Measurements from ENCODE around the gene FNIP1. TPM values are rescaled to one million over a fixed set of nuclear protein-coding genes. Genes with fewer than 3 reads are reported as not detected.

Gene FNIP1
- total RNA-seq, 1 donor = 77.5 TPM

DNA sequence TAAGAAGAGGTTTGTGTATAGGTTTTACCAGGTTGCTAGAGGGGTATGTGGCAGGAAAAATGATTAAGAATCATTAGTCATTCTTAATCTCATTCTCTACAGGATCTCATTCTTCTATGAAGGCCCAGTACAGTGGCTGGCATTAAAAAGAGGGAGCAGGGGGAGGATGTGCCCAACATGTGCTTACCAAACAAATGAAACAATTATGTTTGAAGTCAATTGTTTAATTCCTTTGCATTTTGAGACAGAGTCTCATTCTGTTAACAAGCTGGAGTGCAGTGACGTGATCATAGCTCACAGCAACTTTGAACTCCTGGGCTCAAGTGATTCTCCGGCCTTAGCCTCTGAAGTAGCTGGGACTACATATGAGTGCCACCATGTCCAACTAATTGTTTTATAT is 23.0 kb downstream of the FNIP1 start:
- Histone ChIP-seq H3K4me3 (ENCODE audit: low read length) (no peak overlapping the region), H3K9me3 (ENCODE audit: low read depth, low read length) (no peaks in the 10 kb centered on the region), H3K27me3 (ENCODE audit: insufficient read depth, low read length) (no peaks in the 10 kb centered on the region), H3K4me1 (ENCODE audit: insufficient read depth, low read length) (peaks cover 19% of the 10 kb centered on the region)

DNA sequence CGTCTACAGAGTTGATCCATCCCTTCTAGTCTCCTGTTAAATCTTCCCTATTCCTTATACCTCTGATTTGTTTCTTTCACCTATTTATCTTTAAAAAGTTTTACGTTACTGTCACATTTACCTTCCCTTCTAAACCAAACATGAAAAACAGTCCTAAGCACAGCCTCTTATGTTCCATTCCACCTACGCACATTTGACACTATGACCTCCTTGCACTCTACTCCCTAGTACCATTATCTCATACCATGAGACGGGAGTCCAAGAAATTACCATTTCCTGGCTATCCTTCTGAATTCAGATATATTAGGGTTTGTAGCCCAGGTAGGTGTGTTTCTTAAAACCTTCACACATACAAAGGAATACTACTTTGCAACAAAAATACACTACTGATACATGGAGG is 25.1 kb downstream of the FNIP1 start:
- Histone ChIP-seq H3K9me3 (ENCODE audit: low read depth, low read length) (no peaks in the 10 kb centered on the region), H3K4me1 (ENCODE audit: insufficient read depth, low read length) (peaks cover 16% of the 10 kb centered on the region), H3K27me3 (ENCODE audit: insufficient read depth, low read length) (no peaks in the 10 kb centered on the region), H3K4me3 (ENCODE audit: low read length) (no peak overlapping the region)

DNA sequence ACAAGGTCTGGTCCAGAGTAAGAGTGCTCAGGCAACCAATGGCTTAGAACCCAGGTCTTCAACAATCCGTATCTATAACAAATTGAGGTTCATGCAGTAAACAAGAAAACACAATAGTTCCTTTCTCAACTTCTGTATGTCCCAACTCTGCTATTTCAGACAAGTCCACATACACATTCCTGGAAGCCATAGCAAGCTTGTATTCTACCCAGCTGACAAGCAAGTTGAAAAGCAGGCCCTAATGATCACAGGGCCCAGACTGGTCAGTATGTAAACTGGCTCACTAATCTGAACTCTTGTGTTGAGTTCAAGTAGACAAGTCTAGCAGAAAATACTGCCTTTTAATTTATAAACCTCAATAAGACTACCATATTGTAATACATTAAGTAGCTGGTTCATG is 26.9 kb downstream of the FNIP1 start:
- H3K4me1 ChIP-seq (ENCODE audit: insufficient read depth, low read length) = peaks cover 16% of the 10 kb centered on the region
- H3K27me3 ChIP-seq (ENCODE audit: insufficient read depth, low read length) = no peaks in the 10 kb centered on the region
- H3K4me3 ChIP-seq (ENCODE audit: low read length) = no peak overlapping the region
- H3K9me3 ChIP-seq (ENCODE audit: low read depth, low read length) = no peaks in the 10 kb centered on the region

DNA sequence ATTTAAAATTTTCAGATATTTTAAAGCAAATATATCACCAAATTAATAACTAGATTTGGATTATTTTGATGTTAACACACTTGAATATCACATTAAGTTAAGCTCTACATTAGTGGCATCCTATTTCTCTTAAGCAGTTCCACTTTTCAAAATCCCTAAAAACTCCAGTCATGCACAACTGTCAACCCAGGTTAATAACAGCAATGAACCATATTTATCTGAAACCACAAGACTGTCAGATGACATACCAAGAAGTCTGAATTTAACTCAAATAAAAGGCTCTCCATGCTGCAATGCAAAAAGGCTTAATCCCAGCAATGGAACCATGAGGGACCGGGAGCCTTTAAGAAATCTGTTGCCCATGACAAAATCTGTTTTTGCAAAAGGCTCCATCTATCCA is 27.5 kb downstream of the FNIP1 start:
- Histone ChIP-seq H3K4me1 (ENCODE audit: insufficient read depth, low read length) (peaks cover 16% of the 10 kb centered on the region), H3K9me3 (ENCODE audit: low read depth, low read length) (no peaks in the 10 kb centered on the region), H3K4me3 (ENCODE audit: low read length) (no peak overlapping the region), H3K27me3 (ENCODE audit: insufficient read depth, low read length) (no peaks in the 10 kb centered on the region)

- H3K4me1 ChIP-seq (ENCODE audit: insufficient read depth, low read length) = peaks cover 16% of the 10 kb centered on the region
- H3K27me3 ChIP-seq (ENCODE audit: insufficient read depth, low read length) = no peaks in the 10 kb centered on the region
Observed at GRCh38 chr5:131767891-131768290, 28.9 kb downstream of the FNIP1 start.

GRCh38 chr5:131766689-131767088 is 30.1 kb downstream of the FNIP1 start:
- Histone ChIP-seq H3K9me3 (ENCODE audit: low read depth, low read length) (no peaks in the 10 kb centered on the region), H3K4me3 (ENCODE audit: low read length) (no peak overlapping the region), H3K4me1 (ENCODE audit: insufficient read depth, low read length) (peaks cover 14% of the 10 kb centered on the region), H3K27me3 (ENCODE audit: insufficient read depth, low read length) (no peaks in the 10 kb centered on the region)

More at GRCh38 chr5:131767891-131768290, 28.9 kb downstream of the FNIP1 start:
- Histone ChIP-seq H3K4me3 (ENCODE audit: low read length) (no peak overlapping the region), H3K9me3 (ENCODE audit: low read depth, low read length) (no peaks in the 10 kb centered on the region)

DNA sequence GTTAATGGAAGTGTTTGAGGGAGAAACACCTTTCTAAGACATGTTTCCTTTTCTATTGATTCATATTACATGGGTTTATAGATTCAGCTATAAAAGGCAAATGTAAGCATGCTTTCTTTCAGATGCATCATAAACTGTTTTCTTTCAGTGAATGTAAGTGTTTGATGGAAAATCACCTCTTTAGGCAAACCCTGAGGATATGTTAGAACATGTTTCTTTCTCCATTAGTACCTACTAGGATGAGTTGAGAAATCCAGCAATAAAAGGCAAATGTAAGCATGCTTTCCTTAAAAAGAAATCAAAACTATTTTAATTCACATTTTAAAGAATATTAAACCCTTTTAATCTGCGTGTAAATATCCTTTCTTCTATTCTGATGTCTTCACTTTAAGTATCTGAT is 31.6 kb downstream of the FNIP1 start:
- Histone ChIP-seq H3K4me1 (ENCODE audit: insufficient read depth, low read length) (peaks cover 8% of the 10 kb centered on the region), H3K27me3 (ENCODE audit: insufficient read depth, low read length) (no peaks in the 10 kb centered on the region), H3K9me3 (ENCODE audit: low read depth, low read length) (no peaks in the 10 kb centered on the region), H3K4me3 (ENCODE audit: low read length) (no peak overlapping the region)

DNA sequence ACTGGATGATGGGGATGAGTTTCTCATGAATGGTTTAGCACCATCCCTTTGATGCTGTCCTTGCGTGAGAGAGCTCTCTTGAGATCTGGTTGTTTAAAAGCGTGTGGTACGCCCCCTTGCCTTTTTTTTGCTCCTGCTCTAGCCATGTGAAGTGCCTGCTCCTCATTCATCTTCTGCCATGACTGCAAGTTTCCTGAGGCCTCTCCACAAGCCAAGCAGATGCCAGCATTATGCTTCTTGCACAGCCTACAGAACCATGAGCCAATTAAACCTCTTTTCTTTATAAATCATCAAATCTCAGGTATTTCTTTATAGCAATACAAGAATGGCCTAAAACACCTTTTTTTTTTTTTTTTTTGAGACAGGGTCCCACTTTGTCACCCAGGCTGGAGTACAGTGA is 32.8 kb downstream of the FNIP1 start:
- no peaks in the 10 kb centered on the region for H3K9me3 ChIP-seq (ENCODE audit: low read depth, low read length)
- H3K4me1 ChIP-seq (ENCODE audit: insufficient read depth, low read length) = peaks cover 6% of the 10 kb centered on the region
- H3K4me3 ChIP-seq (ENCODE audit: low read length) = no peak overlapping the region
- no peaks in the 10 kb centered on the region for H3K27me3 ChIP-seq (ENCODE audit: insufficient read depth, low read length)

DNA sequence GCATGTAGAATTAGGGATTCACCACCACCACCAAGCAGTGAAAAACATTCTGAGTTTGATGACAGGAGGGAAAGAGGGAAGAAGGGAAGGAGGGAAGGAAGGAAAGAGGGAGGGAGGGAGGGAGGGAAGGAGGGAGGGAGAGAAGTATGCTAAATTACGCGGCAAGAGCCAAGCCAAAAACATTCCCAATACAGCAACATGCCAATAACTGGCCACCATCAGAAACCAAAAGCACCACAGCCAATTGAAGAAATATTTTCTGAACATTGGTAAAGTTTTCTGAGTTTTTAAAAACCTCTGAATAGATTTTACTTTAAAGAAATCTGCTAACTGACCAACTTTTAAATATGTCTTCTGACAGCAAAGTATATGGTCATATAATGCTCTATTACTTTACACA is 36.0 kb downstream of the FNIP1 start:
- Histone ChIP-seq H3K27me3 (ENCODE audit: insufficient read depth, low read length) (no peaks in the 10 kb centered on the region), H3K4me1 (ENCODE audit: insufficient read depth, low read length) (peaks cover 22% of the 10 kb centered on the region), H3K9me3 (ENCODE audit: low read depth, low read length) (no peaks in the 10 kb centered on the region), H3K4me3 (ENCODE audit: low read length) (no peak overlapping the region)

GRCh38 chr5:131759704-131760103 is 37.1 kb downstream of the FNIP1 start:
- no peaks in the 10 kb centered on the region for H3K9me3 ChIP-seq (ENCODE audit: low read depth, low read length)
- no peak overlapping the region for H3K4me3 ChIP-seq (ENCODE audit: low read length)
- H3K27me3 ChIP-seq (ENCODE audit: insufficient read depth, low read length) = no peaks in the 10 kb centered on the region

DNA sequence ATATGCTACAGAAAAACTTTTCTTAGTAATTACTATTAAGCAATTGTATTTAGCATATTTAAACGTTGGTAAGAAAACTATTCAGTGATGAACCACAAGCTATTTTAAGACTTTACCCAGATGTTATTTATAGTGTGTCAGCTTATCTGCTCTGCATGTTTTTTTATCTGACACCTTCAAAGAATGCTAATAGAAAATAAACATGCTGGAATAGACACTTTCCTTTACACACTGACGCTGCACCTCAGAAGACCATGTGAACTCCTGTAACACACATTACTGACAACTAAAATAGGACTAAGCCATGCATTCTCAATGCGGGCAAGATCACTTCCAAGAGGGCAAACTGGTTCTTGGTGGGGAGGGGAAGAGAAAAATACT is 38.3 kb downstream of the FNIP1 start:
- Histone ChIP-seq H3K27me3 (ENCODE audit: insufficient read depth, low read length) (no peaks in the 10 kb centered on the region), H3K4me3 (ENCODE audit: low read length) (no peak overlapping the region), H3K4me1 (ENCODE audit: insufficient read depth, low read length) (peaks cover 22% of the 10 kb centered on the region), H3K9me3 (ENCODE audit: low read depth, low read length) (no peaks in the 10 kb centered on the region)

More at GRCh38 chr5:131759704-131760103, 37.1 kb downstream of the FNIP1 start:
- peaks cover 22% of the 10 kb centered on the region for H3K4me1 ChIP-seq (ENCODE audit: insufficient read depth, low read length)

DNA sequence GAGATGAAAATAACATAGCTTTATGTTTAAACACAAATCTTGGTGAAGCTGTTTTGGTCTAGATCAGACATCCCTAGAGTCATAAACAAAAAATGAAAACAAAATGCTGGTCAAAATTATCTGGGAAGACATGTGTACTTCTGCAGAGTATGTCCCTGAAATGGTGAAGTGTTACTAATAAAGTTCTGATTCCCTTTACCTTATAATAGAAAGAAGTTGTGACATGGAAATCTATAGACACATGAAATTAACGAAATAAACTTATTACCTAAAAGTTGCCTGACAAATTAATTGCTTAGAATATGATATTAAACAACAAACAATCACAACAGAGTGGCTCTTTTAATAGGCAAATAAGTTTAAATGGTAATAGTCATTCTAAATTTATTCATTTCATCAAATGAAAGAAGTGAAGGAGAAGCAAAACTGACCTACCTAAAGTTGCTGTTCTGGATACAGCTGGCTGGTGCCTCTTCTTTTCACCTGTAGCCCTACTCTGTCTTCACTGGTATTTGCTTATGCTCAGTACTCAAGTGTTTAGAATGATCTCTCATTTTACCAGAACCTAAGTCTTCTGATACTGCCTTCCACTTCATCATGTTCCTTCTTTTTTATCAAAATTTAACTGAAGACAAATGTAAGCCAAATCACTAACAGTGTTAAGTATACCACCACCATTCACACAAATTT is 38.8 kb downstream of the FNIP1 start:
- no peaks in the 10 kb centered on the region for H3K9me3 ChIP-seq (ENCODE audit: low read depth, low read length)
- no peak overlapping the region for H3K4me3 ChIP-seq (ENCODE audit: low read length)
- no peaks in the 10 kb centered on the region for H3K27me3 ChIP-seq (ENCODE audit: insufficient read depth, low read length)
- peaks cover 22% of the 10 kb centered on the region for H3K4me1 ChIP-seq (ENCODE audit: insufficient read depth, low read length)

- Histone ChIP-seq H3K27me3 (ENCODE audit: insufficient read depth, low read length) (no peaks in the 10 kb centered on the region), H3K4me1 (ENCODE audit: insufficient read depth, low read length) (peaks cover 22% of the 10 kb centered on the region), H3K4me3 (ENCODE audit: low read length) (no peak overlapping the region), H3K9me3 (ENCODE audit: low read depth, low read length) (no peaks in the 10 kb centered on the region)
Observed at GRCh38 chr5:131756942-131757341, 39.9 kb downstream of the FNIP1 start.

- H3K4me3 ChIP-seq (ENCODE audit: low read length) = no peak overlapping the region
- peaks cover 20% of the 10 kb centered on the region for H3K4me1 ChIP-seq (ENCODE audit: insufficient read depth, low read length)
- no peaks in the 10 kb centered on the region for H3K9me3 ChIP-seq (ENCODE audit: low read depth, low read length)
- H3K27me3 ChIP-seq (ENCODE audit: insufficient read depth, low read length) = no peaks in the 10 kb centered on the region
Observed at GRCh38 chr5:131754363-131754762, 42.5 kb downstream of the FNIP1 start.

DNA sequence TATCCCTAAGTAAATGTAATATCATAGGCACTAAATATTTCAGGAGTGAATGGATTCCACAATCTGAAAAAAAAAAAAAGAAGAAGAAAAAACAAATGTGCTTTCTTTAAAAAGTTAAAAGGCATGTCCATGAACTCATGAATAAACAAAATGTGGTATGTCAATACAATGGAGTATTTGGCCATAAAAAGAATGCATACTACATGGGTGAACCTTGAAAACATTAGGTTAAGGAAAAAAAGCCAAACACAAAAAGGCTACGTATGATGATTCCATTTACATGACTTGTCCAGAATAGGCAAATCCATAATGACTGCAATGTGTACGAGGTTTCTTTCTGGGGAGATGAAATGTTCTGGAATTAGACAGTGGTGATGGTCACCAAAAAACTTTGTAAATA is 45.3 kb downstream of the FNIP1 start:
- Histone ChIP-seq H3K9me3 (ENCODE audit: low read depth, low read length) (no peaks in the 10 kb centered on the region), H3K27me3 (ENCODE audit: insufficient read depth, low read length) (no peaks in the 10 kb centered on the region), H3K4me1 (ENCODE audit: insufficient read depth, low read length) (peaks cover 19% of the 10 kb centered on the region), H3K4me3 (ENCODE audit: low read length) (no peak overlapping the region)

DNA sequence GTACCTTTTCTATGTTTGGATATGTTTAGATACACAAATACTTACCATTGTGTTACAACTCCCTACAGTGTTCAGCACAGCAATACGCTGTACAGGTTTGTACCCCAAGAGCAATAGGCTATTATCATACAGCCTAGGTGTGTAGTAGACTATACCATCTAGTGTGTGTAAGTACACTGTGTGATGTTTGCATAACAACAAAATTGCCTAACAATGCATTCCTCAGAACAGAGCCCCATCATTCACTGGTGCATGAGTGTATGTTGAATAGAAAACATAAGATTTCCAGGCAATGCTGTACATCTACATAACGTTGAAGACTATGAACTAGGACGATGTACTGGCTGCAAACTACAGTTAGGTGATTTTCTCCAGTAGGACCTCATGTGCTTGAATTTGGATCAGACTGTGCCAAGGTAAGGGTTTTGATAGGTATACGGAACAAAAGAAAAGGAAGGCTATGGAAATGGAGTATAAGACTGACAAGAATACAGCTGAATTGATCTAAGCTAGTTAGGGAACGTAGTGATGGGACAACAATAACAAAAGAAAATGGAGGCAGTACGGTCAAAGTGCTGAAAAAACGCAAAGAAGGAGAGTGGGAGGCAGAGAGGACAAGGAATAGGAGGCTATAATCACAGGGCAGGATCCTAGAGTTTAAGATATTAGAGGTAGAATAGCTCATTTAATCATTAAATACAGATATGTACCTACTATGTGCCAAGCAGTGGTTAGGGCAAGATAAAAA is 46.9 kb downstream of the FNIP1 start:
- H3K4me1 ChIP-seq (ENCODE audit: insufficient read depth, low read length) = peaks cover 19% of the 10 kb centered on the region
- no peaks in the 10 kb centered on the region for H3K27me3 ChIP-seq (ENCODE audit: insufficient read depth, low read length)
- H3K4me3 ChIP-seq (ENCODE audit: low read length) = no peak overlapping the region
- H3K9me3 ChIP-seq (ENCODE audit: low read depth, low read length) = no peaks in the 10 kb centered on the region
